ENCODE measurements around the gene BAIAP2. TPM values are rescaled to one million over a fixed set of nuclear protein-coding genes. Genes with fewer than 3 reads are reported as not detected.
"Not testable (repeated sequence)": the region's sequence is repeated elsewhere in the genome, so short reads cannot be mapped to it uniquely, and the experiment has no call there.

The BAIAP2 gene
- total RNA-seq, 8 experiments from 2014 or later: 10.2 to 42.0 (median 28.6) TPM

DNA sequence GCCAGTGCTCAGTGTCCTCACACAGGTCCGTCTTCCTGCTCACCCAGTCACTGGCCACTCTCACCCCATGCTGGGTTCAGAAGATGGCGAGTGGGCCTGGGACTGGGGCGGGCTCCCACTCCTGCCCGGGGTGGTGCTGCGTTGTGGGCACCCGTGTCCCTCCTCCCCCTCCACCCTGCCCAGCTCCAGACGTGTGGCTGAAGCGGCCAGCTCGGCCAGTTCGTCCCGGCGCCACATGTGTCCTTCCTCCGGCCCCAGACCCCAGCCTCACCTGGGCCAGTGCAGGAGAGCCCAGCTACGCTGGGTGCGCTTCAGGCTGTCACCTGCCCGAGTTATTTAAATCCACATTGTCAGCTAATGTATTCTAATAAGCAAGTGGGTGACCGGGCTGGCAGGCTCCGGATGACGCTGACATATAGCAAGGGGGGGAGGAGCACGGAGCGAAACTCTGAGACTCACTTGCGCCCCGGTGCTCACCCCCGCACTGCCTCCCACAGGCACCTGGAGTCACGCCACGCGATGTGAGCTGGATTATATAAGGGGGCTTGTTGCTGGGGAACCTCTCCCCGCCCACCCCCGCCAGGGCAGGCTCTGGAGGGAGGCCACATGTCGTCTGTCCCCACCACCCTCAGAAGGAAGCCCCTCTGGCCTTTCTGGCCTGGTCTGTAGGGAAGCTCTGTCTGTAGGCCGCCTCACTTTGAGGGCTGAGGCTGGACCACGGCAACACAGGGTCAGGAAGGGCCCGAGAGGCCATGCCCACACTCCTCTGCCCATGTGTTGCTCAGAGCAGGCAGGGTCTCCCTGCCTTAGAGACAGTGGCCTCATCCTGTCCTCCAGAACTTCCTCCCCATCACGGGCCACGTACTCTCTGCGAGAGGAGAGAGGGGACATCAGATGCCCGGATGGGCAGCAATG is 7.1 kb upstream of the BAIAP2 start:
- H3K4me3 ChIP-seq: no peak overlapping the region
- H3K4me1 ChIP-seq (replicated peaks in 1 of 2): peaks cover 21 to 42% of the 10 kb centered on the region in 2 donors
- peak in 5 of 8 experiments; percentile 53 to 71 (median 60) for ATAC-seq (replicated peaks in 6 of 8)
- WGBS, 10 experiments: 63 to 80% methylated on average over 1 to 3 of the region's 37 CpGs; no CpG with 5 or more reads in 8 of the 10 experiments
- no peak overlapping the region for H3K27ac ChIP-seq
- in situ Hi-C loops (cut with MboI; ENCODE audit: low pct_unique_long_range_greater_than_20kb in 2 of 9, low sequenced_read_pairs in 9 of 9, unreplicated experiment in 9 of 9): no loop called here

DNA sequence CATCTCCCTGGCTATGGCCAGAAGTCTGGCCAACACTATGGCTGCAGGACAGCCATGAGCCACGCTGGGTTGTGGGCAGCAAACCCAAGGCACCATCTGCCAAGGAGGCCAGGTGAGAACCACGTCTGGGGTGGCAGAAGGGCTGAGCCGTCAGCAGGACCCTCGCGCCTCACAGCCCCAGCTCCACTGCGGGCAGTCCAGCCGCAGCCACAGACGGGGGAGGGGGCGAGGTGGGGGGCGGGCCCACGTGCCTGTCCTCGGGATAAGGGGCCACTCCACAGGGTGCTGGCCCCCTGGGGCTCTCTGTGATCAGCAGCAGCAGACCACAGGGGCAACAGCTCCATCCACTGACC is 6.5 kb upstream of the BAIAP2 start:
- in situ Hi-C loops (cut with MboI; ENCODE audit: low pct_unique_long_range_greater_than_20kb in 2 of 9, low sequenced_read_pairs in 9 of 9, unreplicated experiment in 9 of 9): no loop called here
- ATAC-seq (replicated peaks in 6 of 8): no peak
- peaks cover 25 to 49% of the 10 kb centered on the region in 2 donors for H3K4me1 ChIP-seq (replicated peaks in 1 of 2)
- WGBS, 10 experiments: no CpG with 5 or more reads among the region's 12 CpGs
- no peak overlapping the region for H3K27ac ChIP-seq
- H3K4me3 ChIP-seq: no peak overlapping the region

GRCh38 chr17:81029859-81030258 is 5.1 kb upstream of the BAIAP2 start:
- in situ Hi-C loops (cut with MboI; ENCODE audit: low pct_unique_long_range_greater_than_20kb in 2 of 9, low sequenced_read_pairs in 9 of 9, unreplicated experiment in 9 of 9): no loop called here
- 60 to 100% (median 96%) methylated on average over 1 to 9 of the region's 11 CpGs; no CpG with 5 or more reads in 4 of the 10 experiments for WGBS, 10 experiments
- Histone ChIP-seq H3K4me1 (replicated peaks in 1 of 2) (peaks cover 30 to 52% of the 10 kb centered on the region in 2 donors), H3K4me3 (no peak overlapping the region), H3K27ac (no peak overlapping the region)
- ATAC-seq (replicated peaks in 6 of 8): no peak

DNA sequence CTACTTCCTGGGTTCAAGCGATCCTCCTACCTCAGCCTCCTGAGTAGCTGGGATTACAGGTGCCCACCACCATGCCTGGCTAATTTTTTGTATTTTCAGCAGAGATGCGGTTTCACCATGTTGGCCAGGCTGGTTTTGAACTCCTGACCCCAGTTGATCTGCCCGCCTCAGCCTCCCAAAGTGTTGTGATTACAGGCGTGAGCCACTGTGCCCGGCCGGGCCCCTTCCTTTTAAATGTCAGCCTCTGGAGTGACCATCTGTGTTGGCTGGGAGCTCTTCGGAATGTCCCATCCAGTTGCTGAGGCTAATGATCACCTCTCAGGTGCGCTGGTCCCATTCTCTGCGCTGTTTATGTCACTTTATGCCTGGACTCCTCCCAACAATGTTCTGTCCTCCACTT is 4.6 kb upstream of the BAIAP2 start:
- ATAC-seq (replicated peaks in 6 of 8); H3K4me3 ChIP-seq; H3K27ac ChIP-seq; in situ Hi-C loops (cut with MboI; ENCODE audit: low pct_unique_long_range_greater_than_20kb in 2 of 9, low sequenced_read_pairs in 9 of 9, unreplicated experiment in 9 of 9): not testable (repeated sequence)
- WGBS, 10 experiments: 80 to 100% (median 80%) methylated on average over 1 to 2 of the region's 9 CpGs; no CpG with 5 or more reads in 7 of the 10 experiments
- peaks cover 30 to 52% of the 10 kb centered on the region in 2 donors for H3K4me1 ChIP-seq (replicated peaks in 1 of 2)

- no peak overlapping the region for H3K4me3 ChIP-seq
- peaks cover 30 to 50% of the 10 kb centered on the region in 2 donors for H3K4me1 ChIP-seq (replicated peaks in 1 of 2)
Measured at GRCh38 chr17:81030741-81031565, 4.0 kb upstream of the BAIAP2 start.

DNA sequence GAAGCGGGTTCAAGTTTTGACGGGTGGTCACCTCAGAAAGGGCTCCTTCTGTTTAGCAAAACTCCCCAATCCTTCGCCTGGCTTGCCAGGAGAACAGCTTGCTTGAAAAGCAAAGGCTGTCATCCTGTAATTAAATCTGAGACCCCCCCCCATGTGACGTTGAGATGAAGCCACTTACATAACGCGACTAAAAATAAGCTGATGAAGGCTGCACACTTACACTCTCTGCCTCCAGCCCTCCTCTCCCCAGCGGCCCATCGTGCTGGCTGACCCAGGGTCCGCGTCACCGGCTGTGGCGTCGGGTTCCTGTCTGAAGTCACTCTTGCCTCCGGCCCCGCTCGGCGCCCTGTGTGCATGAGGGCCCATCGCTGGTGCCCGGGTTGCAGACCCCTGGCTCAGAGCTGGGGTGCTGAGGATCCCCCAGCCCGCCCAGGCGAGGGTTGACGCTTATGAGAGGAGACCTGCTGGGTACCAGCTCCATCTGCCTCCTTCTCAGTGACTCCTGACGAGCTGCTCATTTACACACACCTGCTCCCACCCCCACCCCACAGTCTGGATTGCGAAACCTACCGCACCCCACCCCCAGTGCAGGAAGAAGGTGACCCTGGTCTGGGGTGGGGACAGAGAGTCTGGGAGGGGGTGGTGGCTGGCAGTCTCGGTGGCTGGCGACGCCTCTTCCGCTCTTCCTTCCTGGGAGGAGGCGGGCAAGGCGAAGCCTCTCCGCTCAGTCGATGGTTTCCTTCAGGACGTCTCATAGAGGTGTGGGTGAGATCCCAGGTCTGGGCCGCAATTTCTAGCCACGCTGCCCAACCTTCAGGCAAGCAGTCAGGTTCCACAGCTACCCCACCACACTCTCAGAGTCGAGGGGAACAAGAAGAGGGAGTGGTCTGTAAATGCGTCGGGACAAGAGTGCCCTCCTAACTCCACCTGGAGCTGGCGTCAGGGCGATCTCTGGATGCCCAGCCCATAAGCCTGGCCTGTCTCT is 3.1 kb upstream of the BAIAP2 start:
- 61 to 100% (median 90%) methylated on average over 1 to 5 of the region's 41 CpGs; no CpG with 5 or more reads in 3 of the 10 experiments for WGBS, 10 experiments
- no peak for ATAC-seq (replicated peaks in 6 of 8)
- Histone ChIP-seq H3K27ac (no peak overlapping the region), H3K4me1 (replicated peaks in 1 of 2) (peaks cover 32 to 46% of the 10 kb centered on the region in 2 donors), H3K4me3 (no peak overlapping the region)
- in situ Hi-C loops (cut with MboI; ENCODE audit: low pct_unique_long_range_greater_than_20kb in 2 of 9, low sequenced_read_pairs in 9 of 9, unreplicated experiment in 9 of 9): no loop called here

More at GRCh38 chr17:81030741-81031565, 4.0 kb upstream of the BAIAP2 start:
- H3K27ac ChIP-seq: no peak overlapping the region
- in situ Hi-C loops (cut with MboI; ENCODE audit: low pct_unique_long_range_greater_than_20kb in 2 of 9, low sequenced_read_pairs in 9 of 9, unreplicated experiment in 9 of 9): no loop called here
- 42 to 84% (median 65%) methylated on average over 2 to 14 of the region's 32 CpGs; no CpG with 5 or more reads in 1 of the 10 experiments for WGBS, 10 experiments
- no peak for ATAC-seq (replicated peaks in 6 of 8)

DNA sequence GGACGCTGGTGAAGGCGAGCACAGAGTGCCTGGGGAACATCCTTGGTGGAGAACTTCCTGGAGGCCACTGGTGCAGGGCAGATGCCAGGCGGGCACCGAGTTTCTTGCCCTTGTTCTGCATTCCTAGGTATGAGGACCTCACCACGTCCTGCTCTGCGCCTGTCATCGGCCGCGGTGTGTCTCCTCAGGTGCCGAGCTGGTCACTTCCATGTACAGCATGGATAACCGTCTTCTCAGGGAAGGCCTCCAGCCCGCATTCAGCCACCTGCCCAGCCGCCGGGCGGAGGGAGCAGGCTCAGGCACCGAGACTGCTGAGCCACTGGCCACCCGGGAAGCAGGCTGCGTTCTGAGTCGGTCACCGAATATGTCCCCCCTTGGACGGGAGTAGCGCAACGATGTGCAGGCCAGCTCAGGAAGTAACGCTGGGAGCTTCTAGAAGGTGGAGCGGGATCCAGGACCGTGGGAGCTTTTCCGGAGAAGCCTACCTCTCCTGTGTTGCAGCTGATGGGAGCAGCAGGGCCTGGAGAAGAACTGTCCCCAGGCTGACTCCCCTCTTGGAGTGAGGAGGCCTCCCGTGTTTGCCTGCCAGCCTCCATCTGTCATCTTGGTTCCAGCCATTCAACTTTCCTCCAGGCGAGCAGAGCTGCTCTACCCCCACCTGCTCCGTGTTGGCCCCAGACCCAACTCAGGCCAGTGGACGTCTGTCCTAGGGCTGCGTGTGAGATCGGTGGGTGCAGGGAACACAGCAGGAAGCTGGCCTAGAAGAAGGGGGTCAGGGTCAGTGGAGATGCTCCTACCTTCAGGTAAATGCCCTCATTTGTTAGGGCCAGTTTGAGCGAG is 2.1 kb upstream of the BAIAP2 start:
- ATAC-seq (replicated peaks in 6 of 8): no peak
- in situ Hi-C loops (cut with MboI; ENCODE audit: low pct_unique_long_range_greater_than_20kb in 2 of 9, low sequenced_read_pairs in 9 of 9, unreplicated experiment in 9 of 9): no loop called here
- WGBS, 10 experiments: 40 to 100% (median 74%) methylated on average over 1 to 4 of the region's 34 CpGs; no CpG with 5 or more reads in 4 of the 10 experiments
- peak overlapping the region in 2 of 5 donors; percentile 53 to 98 for H3K4me3 ChIP-seq
- peaks cover 32 to 46% of the 10 kb centered on the region in 2 donors for H3K4me1 ChIP-seq (replicated peaks in 1 of 2)
- H3K27ac ChIP-seq: no peak overlapping the region

- Histone ChIP-seq H3K4me3 (peak overlapping the region; percentile 53 to 98 (median 64)), H3K4me1 (replicated peaks in 1 of 2) (peaks cover 31 to 44% of the 10 kb centered on the region in 2 donors), H3K27ac (no peak overlapping the region)
- peak in 1 of 8 experiments; percentile 2 for ATAC-seq (replicated peaks in 6 of 8)
- in situ Hi-C loops (cut with MboI; ENCODE audit: low pct_unique_long_range_greater_than_20kb in 2 of 9, low sequenced_read_pairs in 9 of 9, unreplicated experiment in 9 of 9): no loop called here
- WGBS, 10 experiments: 7 to 61% (median 25%) methylated on average over 1 to 6 of the region's 22 CpGs; no CpG with 5 or more reads in 4 of the 10 experiments
Measured at GRCh38 chr17:81033535-81034167, 1.3 kb upstream of the BAIAP2 start.

GRCh38 chr17:81034168-81034777 is 678 bp upstream of the BAIAP2 start:
- peak overlapping the region in 1 of 2 donors; percentile 26 for H3K27ac ChIP-seq
- H3K4me3 ChIP-seq: peak overlapping the region; percentile 53 to 98 (median 64)
- in situ Hi-C loops (cut with MboI; ENCODE audit: low pct_unique_long_range_greater_than_20kb in 2 of 9, low sequenced_read_pairs in 9 of 9, unreplicated experiment in 9 of 9): no loop called here
- ATAC-seq (replicated peaks in 6 of 8): peak in 5 of 8 experiments; percentile 0 to 38 (median 22)
- WGBS, 10 experiments: 0% methylated on average over 1 of the region's 49 CpGs; no CpG with 5 or more reads in 8 of the 10 experiments
- H3K4me1 ChIP-seq (replicated peaks in 1 of 2): peaks cover 31 to 44% of the 10 kb centered on the region in 2 donors

GRCh38 chr17:81035521-81036196 is 708 bp downstream of the BAIAP2 start:
- H3K4me1 ChIP-seq (replicated peaks in 1 of 2): peaks cover 39 to 56% of the 10 kb centered on the region in 2 donors
- ATAC-seq (replicated peaks in 6 of 8): peak; percentile 5 to 26 (median 16)
- 0% methylated on average over 5 to 6 of the region's 66 CpGs; no CpG with 5 or more reads in 8 of the 10 experiments for WGBS, 10 experiments

More at GRCh38 chr17:81035521-81036196, 708 bp downstream of the BAIAP2 start:
- in situ Hi-C loops (cut with MboI; ENCODE audit: low pct_unique_long_range_greater_than_20kb in 2 of 9, low sequenced_read_pairs in 9 of 9, unreplicated experiment in 9 of 9): no loop called here
- Histone ChIP-seq H3K4me3 (peak overlapping the region; percentile 63 to 98 (median 87)), H3K27ac (peak overlapping the region; percentile 63 to 74)

All from motor neuron (in vitro differentiated cells).